ENCODE data around the gene MRGPRG. TPM values are rescaled to one million over a fixed set of nuclear protein-coding genes. Genes with fewer than 3 reads are reported as not detected.

Gene MRGPRG
- total and polyA plus RNA-seq, 4 donors, result not detected

DNA sequence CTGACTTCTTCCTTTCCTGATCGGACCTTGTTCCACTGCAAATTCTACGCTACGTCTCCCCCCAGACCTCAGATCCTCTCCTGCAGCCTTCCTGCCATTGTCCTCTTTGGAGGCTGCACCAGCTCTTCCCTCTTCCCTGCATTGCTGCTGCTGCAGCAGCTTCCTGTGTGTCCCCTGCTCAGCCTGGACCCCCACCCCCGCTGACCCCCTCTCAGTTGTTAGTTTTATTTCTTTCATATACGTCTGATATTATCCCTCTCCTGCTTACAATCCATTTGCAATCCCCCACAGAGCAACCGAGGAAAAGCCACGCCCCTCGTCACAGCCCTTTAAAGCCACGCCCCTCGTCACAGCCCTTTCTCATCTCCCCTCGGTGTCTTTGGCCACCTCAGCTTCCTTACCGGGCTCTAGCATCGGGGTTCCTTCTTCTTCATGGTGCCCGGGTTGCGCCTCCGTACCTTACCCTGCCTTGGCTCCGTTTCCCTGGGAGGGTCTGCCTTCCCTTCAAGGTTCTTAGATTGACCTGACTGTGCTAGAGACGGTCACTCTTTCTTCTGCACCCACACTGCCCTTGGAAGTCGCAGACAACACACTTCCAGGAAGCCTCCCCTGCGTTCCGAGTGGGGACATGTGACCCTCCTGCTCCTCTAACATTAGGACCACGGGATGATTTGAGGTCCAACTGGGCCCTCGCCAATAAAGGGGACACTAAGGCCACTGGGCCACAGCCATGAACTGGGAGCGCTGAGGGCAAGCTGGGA lies 4.8 kb downstream of the MRGPRG start:
- Histone ChIP-seq H3K36me3 (ENCODE audit: control insufficient read depth in 4 of 4, insufficient read depth in 3 of 4, low read depth in 1 of 4, low read length in 3 of 4) (no peaks in the 10 kb centered on the region), H3K4me1 (ENCODE audit: control insufficient read depth in 4 of 4, insufficient read depth in 4 of 4, low read length in 3 of 4) (no peaks in the 10 kb centered on the region), H3K27me3 (ENCODE audit: control insufficient read depth in 4 of 4, insufficient read depth in 4 of 4, low read length in 3 of 4) (peaks cover 0 to 3% (median 0%) of the 10 kb centered on the region in 4 donors), H3K4me3 (ENCODE audit: low read depth in 1 of 3, low read length in 3 of 3) (no peak overlapping the region), H3K9ac (ENCODE audit: low read depth in 1 of 2, low read length in 2 of 2) (no peak overlapping the region), H3K27ac (ENCODE audit: low read depth in 1 of 2, low read length in 2 of 2) (no peak overlapping the region), H3K9me3 (ENCODE audit: control insufficient read depth in 4 of 4, low read length in 3 of 4) (no peaks in the 10 kb centered on the region)
- no peak for TF ChIP-seq GABPA (IDR thresholded peaks at IDR 0.05 in 1 of 2, conservative IDR thresholded peaks at IDR 0.05 in 1 of 2)
- TF ChIP-seq, protein P1, sequence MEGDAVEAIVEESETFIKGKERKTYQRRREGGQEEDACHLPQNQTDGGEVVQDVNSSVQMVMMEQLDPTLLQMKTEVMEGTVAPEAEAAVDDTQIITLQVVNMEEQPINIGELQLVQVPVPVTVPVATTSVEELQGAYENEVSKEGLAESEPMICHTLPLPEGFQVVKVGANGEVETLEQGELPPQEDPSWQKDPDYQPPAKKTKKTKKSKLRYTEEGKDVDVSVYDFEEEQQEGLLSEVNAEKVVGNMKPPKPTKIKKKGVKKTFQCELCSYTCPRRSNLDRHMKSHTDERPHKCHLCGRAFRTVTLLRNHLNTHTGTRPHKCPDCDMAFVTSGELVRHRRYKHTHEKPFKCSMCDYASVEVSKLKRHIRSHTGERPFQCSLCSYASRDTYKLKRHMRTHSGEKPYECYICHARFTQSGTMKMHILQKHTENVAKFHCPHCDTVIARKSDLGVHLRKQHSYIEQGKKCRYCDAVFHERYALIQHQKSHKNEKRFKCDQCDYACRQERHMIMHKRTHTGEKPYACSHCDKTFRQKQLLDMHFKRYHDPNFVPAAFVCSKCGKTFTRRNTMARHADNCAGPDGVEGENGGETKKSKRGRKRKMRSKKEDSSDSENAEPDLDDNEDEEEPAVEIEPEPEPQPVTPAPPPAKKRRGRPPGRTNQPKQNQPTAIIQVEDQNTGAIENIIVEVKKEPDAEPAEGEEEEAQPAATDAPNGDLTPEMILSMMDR (IDR thresholded peaks at IDR 0.05; ENCODE audit: low read depth, low read length, missing input control), result no peak
- TF ChIP-seq, protein P2, sequence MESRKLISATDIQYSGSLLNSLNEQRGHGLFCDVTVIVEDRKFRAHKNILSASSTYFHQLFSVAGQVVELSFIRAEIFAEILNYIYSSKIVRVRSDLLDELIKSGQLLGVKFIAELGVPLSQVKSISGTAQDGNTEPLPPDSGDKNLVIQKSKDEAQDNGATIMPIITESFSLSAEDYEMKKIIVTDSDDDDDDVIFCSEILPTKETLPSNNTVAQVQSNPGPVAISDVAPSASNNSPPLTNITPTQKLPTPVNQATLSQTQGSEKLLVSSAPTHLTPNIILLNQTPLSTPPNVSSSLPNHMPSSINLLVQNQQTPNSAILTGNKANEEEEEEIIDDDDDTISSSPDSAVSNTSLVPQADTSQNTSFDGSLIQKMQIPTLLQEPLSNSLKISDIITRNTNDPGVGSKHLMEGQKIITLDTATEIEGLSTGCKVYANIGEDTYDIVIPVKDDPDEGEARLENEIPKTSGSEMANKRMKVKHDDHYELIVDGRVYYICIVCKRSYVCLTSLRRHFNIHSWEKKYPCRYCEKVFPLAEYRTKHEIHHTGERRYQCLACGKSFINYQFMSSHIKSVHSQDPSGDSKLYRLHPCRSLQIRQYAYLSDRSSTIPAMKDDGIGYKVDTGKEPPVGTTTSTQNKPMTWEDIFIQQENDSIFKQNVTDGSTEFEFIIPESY (IDR thresholded peaks at IDR 0.05), result no peak
- no peak for TF ChIP-seq TAF1 (conservative IDR thresholded peaks at IDR 0.05)
- no peak for TF ChIP-seq HNF4G (IDR thresholded peaks at IDR 0.05)
- no peak for TF ChIP-seq FOXA1 (IDR thresholded peaks at IDR 0.05)
- TF ChIP-seq JUND (IDR thresholded peaks at IDR 0.05), result no peak
- 56% methylated on average over 24 of the region's 24 CpGs for WGBS
- no peak for DNase-seq (ENCODE audit: low spot score)

DNA sequence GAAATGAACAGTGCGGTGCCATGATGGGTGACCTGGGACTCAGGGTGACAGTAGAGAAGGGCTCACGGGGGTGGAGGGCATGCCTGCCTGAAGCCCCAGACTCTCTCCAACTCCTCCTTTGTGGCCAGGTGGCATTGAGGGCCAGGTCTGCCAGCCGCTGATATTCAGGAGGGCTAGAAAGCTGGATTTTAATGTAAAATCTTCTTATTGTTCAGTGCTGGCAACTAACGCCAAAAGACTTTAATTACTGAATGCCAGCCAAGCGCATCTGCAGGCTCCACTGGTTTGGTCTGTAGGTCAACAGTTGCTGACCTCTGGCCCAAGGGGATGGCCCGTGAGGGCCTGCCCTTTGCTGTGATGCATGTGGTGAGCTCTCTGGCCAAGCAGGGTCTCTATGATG lies 10.3 kb downstream of the MRGPRG start:
- WGBS, result 92% methylated on average over 6 of the region's 6 CpGs
- DNase-seq (ENCODE audit: low spot score), result no peak

More for the DNA sequence above, 10.3 kb downstream of the MRGPRG start:
- Histone ChIP-seq H3K27me3 (ENCODE audit: control insufficient read depth in 4 of 4, insufficient read depth in 4 of 4, low read length in 3 of 4) (peaks cover 0 to 8% (median 3%) of the 10 kb centered on the region in 4 donors), H3K4me3 (ENCODE audit: low read depth in 1 of 3, low read length in 3 of 3) (no peak overlapping the region), H3K9me3 (ENCODE audit: control insufficient read depth in 4 of 4, low read length in 3 of 4) (no peaks in the 10 kb centered on the region), H3K4me1 (ENCODE audit: control insufficient read depth in 4 of 4, insufficient read depth in 4 of 4, low read length in 3 of 4) (peaks cover 0 to 5% (median 2%) of the 10 kb centered on the region in 4 donors), H3K36me3 (ENCODE audit: control insufficient read depth in 4 of 4, insufficient read depth in 3 of 4, low read depth in 1 of 4, low read length in 3 of 4) (no peaks in the 10 kb centered on the region), H3K27ac (ENCODE audit: low read depth in 1 of 2, low read length in 2 of 2) (no peak overlapping the region), H3K9ac (ENCODE audit: low read depth in 1 of 2, low read length in 2 of 2) (no peak overlapping the region)
- no peak for TF ChIP-seq FOXA2 (IDR thresholded peaks at IDR 0.05)
- TF ChIP-seq, protein P3, sequence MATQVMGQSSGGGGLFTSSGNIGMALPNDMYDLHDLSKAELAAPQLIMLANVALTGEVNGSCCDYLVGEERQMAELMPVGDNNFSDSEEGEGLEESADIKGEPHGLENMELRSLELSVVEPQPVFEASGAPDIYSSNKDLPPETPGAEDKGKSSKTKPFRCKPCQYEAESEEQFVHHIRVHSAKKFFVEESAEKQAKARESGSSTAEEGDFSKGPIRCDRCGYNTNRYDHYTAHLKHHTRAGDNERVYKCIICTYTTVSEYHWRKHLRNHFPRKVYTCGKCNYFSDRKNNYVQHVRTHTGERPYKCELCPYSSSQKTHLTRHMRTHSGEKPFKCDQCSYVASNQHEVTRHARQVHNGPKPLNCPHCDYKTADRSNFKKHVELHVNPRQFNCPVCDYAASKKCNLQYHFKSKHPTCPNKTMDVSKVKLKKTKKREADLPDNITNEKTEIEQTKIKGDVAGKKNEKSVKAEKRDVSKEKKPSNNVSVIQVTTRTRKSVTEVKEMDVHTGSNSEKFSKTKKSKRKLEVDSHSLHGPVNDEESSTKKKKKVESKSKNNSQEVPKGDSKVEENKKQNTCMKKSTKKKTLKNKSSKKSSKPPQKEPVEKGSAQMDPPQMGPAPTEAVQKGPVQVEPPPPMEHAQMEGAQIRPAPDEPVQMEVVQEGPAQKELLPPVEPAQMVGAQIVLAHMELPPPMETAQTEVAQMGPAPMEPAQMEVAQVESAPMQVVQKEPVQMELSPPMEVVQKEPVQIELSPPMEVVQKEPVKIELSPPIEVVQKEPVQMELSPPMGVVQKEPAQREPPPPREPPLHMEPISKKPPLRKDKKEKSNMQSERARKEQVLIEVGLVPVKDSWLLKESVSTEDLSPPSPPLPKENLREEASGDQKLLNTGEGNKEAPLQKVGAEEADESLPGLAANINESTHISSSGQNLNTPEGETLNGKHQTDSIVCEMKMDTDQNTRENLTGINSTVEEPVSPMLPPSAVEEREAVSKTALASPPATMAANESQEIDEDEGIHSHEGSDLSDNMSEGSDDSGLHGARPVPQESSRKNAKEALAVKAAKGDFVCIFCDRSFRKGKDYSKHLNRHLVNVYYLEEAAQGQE (IDR thresholded peaks at IDR 0.05), result no peak
- no peak for TF ChIP-seq EGR1 (IDR thresholded peaks at IDR 0.05; ENCODE audit: low read depth in 2 of 2)
- TF ChIP-seq JUND (IDR thresholded peaks at IDR 0.05), result no peak
- TF ChIP-seq RAD21 (IDR thresholded peaks at IDR 0.05), result no peak
- TF ChIP-seq HNF4A (conservative IDR thresholded peaks at IDR 0.05), result no peak
- TF ChIP-seq NR2F2 (IDR thresholded peaks at IDR 0.05), result no peak
